Astrocyte (in vitro differentiated cells and primary cell): ENCODE measurements around the gene MZB1. TPM values are rescaled to one million over a fixed set of nuclear protein-coding genes. Genes with fewer than 3 reads are reported as not detected.
A peak's percentile ranks its signal among the peaks of the same experiment; 100 is the strongest.

Experiments
- DNase-seq: peaks from one replicate; pipeline ENCODE4 v3.0.0-alpha.2; 2010; ENCODE audit warnings: low read depth
- FAIRE-seq: peaks from 2 replicates; lab custom pipeline; 2011; peaks lifted over from hg19 to GRCh38; lab: Jason Lieb, UNC
- H2AFZ ChIP-seq: 2 replicates; pipeline ENCODE4 v1.6.0; 2012; ENCODE audit warnings: low read depth, low read length, inconsistent platforms
- H3K27ac ChIP-seq: 2 replicates; pipeline ENCODE4 v1.5.1; 2011; ENCODE audit warnings: low read depth, low read length, inconsistent platforms
- H3K27me3 ChIP-seq: 2 replicates; pipeline ENCODE4 v1.6.0; 2011; ENCODE audit warnings: low read length, inconsistent platforms; ENCODE audit not compliant: insufficient read depth
- H3K36me3 ChIP-seq: 2 replicates; pipeline ENCODE4 v1.5.1; 2011; ENCODE audit warnings: low read length, inconsistent platforms; ENCODE audit not compliant: insufficient read depth
- H3K4me1 ChIP-seq: 2 replicates; pipeline ENCODE4 v1.5.1; 2011; ENCODE audit warnings: low read length, inconsistent platforms; ENCODE audit not compliant: insufficient read depth
- H3K4me2 ChIP-seq: 2 replicates; pipeline ENCODE4 v1.6.0; 2012; ENCODE audit warnings: low read length, inconsistent platforms
- H3K4me3 ChIP-seq: 2 replicates; pipeline ENCODE4 v1.5.1; 2011; ENCODE audit warnings: low read depth, mild to moderate bottlenecking, low read length, inconsistent platforms; ENCODE audit not compliant: insufficient read depth
- H3K79me2 ChIP-seq: 2 replicates; pipeline ENCODE4 v1.6.0; 2012; ENCODE audit warnings: mild to moderate bottlenecking, low read length, inconsistent platforms; ENCODE audit not compliant: insufficient read depth
- H3K9ac ChIP-seq: 2 replicates; pipeline ENCODE4 v1.6.0; 2012; ENCODE audit warnings: mild to moderate bottlenecking, low read length, inconsistent platforms
- H3K9me3 ChIP-seq: 2 replicates; pipeline ENCODE4 v1.5.1; 2012; ENCODE audit warnings: low read depth, mild to moderate bottlenecking, low read length, inconsistent platforms; ENCODE audit not compliant: insufficient read depth
- H4K20me1 ChIP-seq: 2 replicates; pipeline ENCODE4 v1.6.0; 2012; ENCODE audit warnings: low read length, inconsistent platforms; ENCODE audit not compliant: insufficient read depth
- H3K27ac Mint-ChIP-seq: one replicate; pipeline ENCODE4 v1.8.0; 2021; ENCODE audit warnings: mild to moderate bottlenecking, mixed read lengths; ENCODE audit not compliant: unreplicated experiment
- H3K27me3 Mint-ChIP-seq: one replicate; pipeline ENCODE4 v1.8.0; 2021; ENCODE audit warnings: low read depth, mixed read lengths; ENCODE audit not compliant: unreplicated experiment
- H3K36me3 Mint-ChIP-seq: one replicate; pipeline ENCODE4 v1.8.0; 2021; ENCODE audit warnings: low read depth, mixed read lengths; ENCODE audit not compliant: unreplicated experiment
- H3K4me1 Mint-ChIP-seq: one replicate; pipeline ENCODE4 v1.8.0; 2021; ENCODE audit warnings: low read depth, mixed read lengths; ENCODE audit not compliant: unreplicated experiment
- H3K4me3 Mint-ChIP-seq: one replicate; pipeline ENCODE4 v1.8.0; 2021; ENCODE audit warnings: mild to moderate bottlenecking, moderate library complexity, mixed read lengths; ENCODE audit not compliant: unreplicated experiment
- H3K9me3 Mint-ChIP-seq: one replicate; pipeline ENCODE4 v1.8.0; 2021; ENCODE audit warnings: mild to moderate bottlenecking, mixed read lengths; ENCODE audit not compliant: unreplicated experiment
- EZH2 ChIP-seq: IDR thresholded peaks from 2 replicates; pipeline ENCODE4 v1.6.1; 2012; ENCODE audit warnings: mild to moderate bottlenecking, low read length, inconsistent platforms; ENCODE audit not compliant: insufficient read depth
- total RNA-seq: library from RNA; stranded (reverse); gene quantifications from 2 replicates; pipeline ENCODE4 v1.2.1, GENCODE V29; 2021
- TF ChIP-seq, protein P1 (sequence below): IDR thresholded peaks from 2 replicates; pipeline ENCODE4 v1.5.1; 2011; ENCODE audit warnings: low read depth, mild to moderate bottlenecking, inconsistent platforms, low read length, moderate library complexity; ENCODE audit not compliant: insufficient read depth

Gene MZB1
- total RNA-seq, 1 donor from 2014 or later = not detected

DNA sequence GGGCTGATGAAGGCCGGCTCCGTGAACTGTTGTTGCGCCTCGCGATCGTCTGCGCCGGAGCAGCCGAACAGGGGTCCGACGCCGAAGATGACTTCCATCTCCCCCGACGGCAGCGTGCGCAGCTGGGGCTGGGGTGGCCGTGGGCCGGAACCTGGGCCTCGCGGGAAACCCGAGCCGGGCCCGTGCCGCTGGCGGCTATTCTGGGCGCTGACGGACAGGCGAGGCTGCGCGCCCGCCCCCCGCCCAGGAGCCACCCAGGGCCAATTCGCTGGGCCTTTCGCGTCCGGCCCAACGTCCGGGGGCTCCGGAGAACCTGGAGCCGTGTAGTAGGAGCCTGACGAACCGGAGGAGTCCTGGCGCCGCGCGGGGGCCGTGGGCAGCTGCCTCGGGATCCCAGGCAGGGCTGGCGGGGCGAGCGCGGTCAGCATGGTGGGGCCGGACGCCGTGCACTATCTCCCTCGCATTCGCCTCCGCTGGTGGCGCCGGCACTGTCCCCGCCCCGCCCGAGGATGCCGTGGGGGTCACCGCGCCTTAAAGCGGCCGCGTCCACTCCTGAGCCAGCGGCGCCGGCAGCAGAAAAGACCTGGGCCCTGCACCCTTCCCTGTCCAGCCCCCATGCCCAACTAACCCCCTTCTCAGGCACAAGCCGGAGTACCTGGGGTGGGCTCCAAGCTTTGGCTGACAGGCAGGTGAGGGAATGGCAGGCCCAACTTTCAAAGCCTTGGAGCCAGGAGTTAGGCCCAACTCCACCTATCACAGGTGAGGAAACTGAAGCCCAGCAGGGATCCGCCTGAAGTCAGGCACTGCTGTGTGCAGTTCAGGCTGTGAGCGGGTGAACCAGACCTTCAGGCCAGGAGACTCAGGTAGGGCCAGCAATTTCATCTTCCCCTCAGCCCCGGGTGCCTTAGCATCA, 5.2 kb upstream of the MZB1 start, which contains the start of gene PROB1:
TSS of gene PROB1 (minus strand) at position 451 of the 913 bp plus-strand sequence. CDS start at position 428, 23 bp downstream.
- TF ChIP-seq EZH2 = peak; percentile 69
- TF ChIP-seq, protein P1, sequence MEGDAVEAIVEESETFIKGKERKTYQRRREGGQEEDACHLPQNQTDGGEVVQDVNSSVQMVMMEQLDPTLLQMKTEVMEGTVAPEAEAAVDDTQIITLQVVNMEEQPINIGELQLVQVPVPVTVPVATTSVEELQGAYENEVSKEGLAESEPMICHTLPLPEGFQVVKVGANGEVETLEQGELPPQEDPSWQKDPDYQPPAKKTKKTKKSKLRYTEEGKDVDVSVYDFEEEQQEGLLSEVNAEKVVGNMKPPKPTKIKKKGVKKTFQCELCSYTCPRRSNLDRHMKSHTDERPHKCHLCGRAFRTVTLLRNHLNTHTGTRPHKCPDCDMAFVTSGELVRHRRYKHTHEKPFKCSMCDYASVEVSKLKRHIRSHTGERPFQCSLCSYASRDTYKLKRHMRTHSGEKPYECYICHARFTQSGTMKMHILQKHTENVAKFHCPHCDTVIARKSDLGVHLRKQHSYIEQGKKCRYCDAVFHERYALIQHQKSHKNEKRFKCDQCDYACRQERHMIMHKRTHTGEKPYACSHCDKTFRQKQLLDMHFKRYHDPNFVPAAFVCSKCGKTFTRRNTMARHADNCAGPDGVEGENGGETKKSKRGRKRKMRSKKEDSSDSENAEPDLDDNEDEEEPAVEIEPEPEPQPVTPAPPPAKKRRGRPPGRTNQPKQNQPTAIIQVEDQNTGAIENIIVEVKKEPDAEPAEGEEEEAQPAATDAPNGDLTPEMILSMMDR = no peak
- H3K36me3 ChIP-seq = no peaks in the 10 kb centered on the region
- peak within 1 kb of the TSS; percentile 9 for H3K9ac ChIP-seq
- H3K9me3 ChIP-seq = no peaks in the 10 kb centered on the region
- no peak within 1 kb of the TSS for H3K27ac Mint-ChIP-seq
- H4K20me1 ChIP-seq = peaks cover 3% of the 10 kb centered on the region
- H3K4me1 ChIP-seq = peaks cover 14% of the 10 kb centered on the region
- FAIRE-seq (no peak), DNase-seq (no peak)
- peak within 1 kb of the TSS; percentile 81 for H3K4me2 ChIP-seq
- no peak within 1 kb of the TSS for H3K27ac ChIP-seq
- no peak within 1 kb of the TSS for H3K4me3 Mint-ChIP-seq
- peaks cover 28% of the 10 kb centered on the region for H3K27me3 Mint-ChIP-seq
- H3K27me3 ChIP-seq = peaks cover 18% of the 10 kb centered on the region
- H3K4me1 Mint-ChIP-seq = peaks cover 4% of the 10 kb centered on the region
- H3K9me3 Mint-ChIP-seq = no peaks in the 10 kb centered on the region
- peaks cover 9% of the 10 kb centered on the region for H3K36me3 Mint-ChIP-seq
- H3K79me2 ChIP-seq = no peaks in the 10 kb centered on the region
- H2AFZ ChIP-seq = peak within 1 kb of the TSS; percentile 71
- peak within 1 kb of the TSS; percentile 17 for H3K4me3 ChIP-seq

DNA sequence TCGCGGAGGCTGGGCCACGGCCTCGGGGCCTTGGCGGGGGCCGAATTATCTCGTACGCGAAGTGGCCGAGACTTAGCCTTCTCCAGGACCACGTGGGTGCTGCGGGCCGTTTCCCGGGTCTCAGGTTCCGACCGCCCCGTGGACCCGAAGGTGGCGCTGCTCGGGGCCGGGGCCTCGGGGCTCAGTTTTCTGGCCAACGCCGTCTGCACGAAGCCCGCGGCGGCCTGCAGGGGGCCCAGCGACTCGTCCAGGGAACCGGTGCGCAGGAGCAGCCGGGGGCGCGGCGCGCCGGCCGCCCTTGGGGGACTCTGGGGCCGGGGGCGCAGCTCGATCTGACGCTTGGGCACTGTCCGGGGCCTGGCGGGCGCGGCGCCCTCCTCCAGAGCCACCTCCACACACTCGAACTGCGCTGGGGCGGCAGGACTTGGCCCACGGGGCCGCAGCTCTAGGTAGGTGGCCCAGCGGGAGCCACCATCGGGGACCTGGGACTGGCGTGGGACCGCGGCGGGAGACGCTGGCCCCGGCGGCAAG, 4.5 kb upstream of the MZB1 start:
- FAIRE-seq (no peak), DNase-seq (no peak)
- peaks cover 14% of the 10 kb centered on the region for H3K4me1 ChIP-seq
- peak overlapping the region; percentile 17 for H3K4me3 ChIP-seq
- peak; percentile 95 for TF ChIP-seq EZH2
- TF ChIP-seq, protein P1 = no peak
- no peaks in the 10 kb centered on the region for H3K36me3 ChIP-seq
- peak overlapping the region; percentile 9 for H3K9ac ChIP-seq
- peaks cover 3% of the 10 kb centered on the region for H4K20me1 ChIP-seq
- peak overlapping the region; percentile 71 for H2AFZ ChIP-seq
- Mint-ChIP-seq H3K27ac (no peak overlapping the region), H3K36me3 (peaks cover 6% of the 10 kb centered on the region), H3K4me1 (peaks cover 4% of the 10 kb centered on the region), H3K4me3 (no peak overlapping the region), H3K27me3 (peaks cover 28% of the 10 kb centered on the region), H3K9me3 (no peaks in the 10 kb centered on the region)
- H3K27me3 ChIP-seq = peaks cover 18% of the 10 kb centered on the region
- H3K79me2 ChIP-seq = no peaks in the 10 kb centered on the region
- no peaks in the 10 kb centered on the region for H3K9me3 ChIP-seq
- H3K27ac ChIP-seq = no peak overlapping the region
- peak overlapping the region; percentile 81 for H3K4me2 ChIP-seq
